Measurements from ENCODE around the gene NPTN.

NPTN gene

DNA sequence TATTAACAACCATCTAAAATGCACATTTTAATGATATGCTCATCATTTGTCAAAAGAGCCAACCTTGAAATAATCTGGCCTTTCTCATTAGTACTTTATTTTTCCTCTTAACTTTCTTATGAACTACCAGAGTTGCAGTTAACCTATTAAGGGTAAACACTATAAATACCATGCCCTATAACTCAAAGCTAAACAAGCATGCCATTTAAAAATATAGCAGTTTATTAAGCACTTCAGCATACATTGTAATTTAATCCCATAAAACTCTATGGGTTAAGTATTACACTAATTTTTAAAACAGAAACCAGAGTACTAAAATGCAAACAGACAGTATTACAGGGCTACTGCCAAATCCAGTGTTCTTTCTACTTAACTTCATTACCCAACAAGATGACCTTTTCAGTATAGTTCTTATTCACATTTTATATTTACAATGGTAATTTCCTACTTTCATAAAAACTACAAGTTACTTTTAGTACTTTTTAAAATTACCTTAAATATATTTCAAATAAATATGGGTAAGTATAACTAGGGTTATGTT is 11.8 kb downstream of the NPTN start:
- Histone ChIP-seq H3K9ac (ENCODE audit: insufficient read length, low read depth) (no peak overlapping the region), H3K9me3 (ENCODE audit: insufficient read depth, low read length) (no peaks in the 10 kb centered on the region), H3K4me1 (ENCODE audit: insufficient read depth, insufficient read length) (no peaks in the 10 kb centered on the region), H3K36me3 (ENCODE audit: insufficient read depth, insufficient read length, low read length) (peaks cover 6% of the 10 kb centered on the region), H3K4me3 (ENCODE audit: insufficient read length, low read depth) (no peak overlapping the region), H3K27me3 (ENCODE audit: insufficient read depth, insufficient read length) (no peaks in the 10 kb centered on the region)
- no peak for TF ChIP-seq ZNF274 (IDR thresholded peaks at IDR 0.05; ENCODE audit: low read depth, low read length)
- TF ChIP-seq SUZ12 (IDR thresholded peaks at IDR 0.05; ENCODE audit: extremely low read depth, insufficient read depth, insufficient read length) = no peak
- TF ChIP-seq YY1 (IDR thresholded peaks at IDR 0.05; ENCODE audit: insufficient read depth, insufficient read length) = no peak
- no peak for DNase-seq (ENCODE audit: low read depth, low spot score)

DNA sequence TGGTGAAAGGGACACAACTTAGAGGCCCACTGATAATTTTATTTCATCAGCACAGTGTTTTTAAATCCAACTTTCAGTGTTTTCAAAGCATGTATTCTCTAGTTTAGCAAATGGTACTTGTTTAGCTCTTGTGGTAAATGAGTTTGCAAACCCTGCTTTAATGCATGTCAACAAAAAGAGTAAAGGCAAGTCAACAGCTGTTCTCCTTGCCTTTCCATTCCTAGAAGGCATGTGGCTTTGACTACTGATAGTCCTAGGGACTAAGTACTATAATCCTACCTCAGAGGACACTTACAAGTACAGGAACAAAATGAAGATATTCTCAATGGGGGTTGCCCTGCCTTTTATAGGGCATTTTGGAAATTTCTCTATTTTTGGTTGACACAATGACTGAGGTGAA is 13.1 kb downstream of the NPTN start:
- TF ChIP-seq SUZ12 (IDR thresholded peaks at IDR 0.05; ENCODE audit: extremely low read depth, insufficient read depth, insufficient read length) = no peak
- TF ChIP-seq YY1 (IDR thresholded peaks at IDR 0.05; ENCODE audit: insufficient read depth, insufficient read length) = no peak
- no peak for DNase-seq (ENCODE audit: low read depth, low spot score)
- H3K9ac ChIP-seq (ENCODE audit: insufficient read length, low read depth) = no peak overlapping the region
- H3K36me3 ChIP-seq (ENCODE audit: insufficient read depth, insufficient read length, low read length) = peaks cover 6% of the 10 kb centered on the region
- H3K4me3 ChIP-seq (ENCODE audit: insufficient read length, low read depth) = no peak overlapping the region
- no peaks in the 10 kb centered on the region for H3K4me1 ChIP-seq (ENCODE audit: insufficient read depth, insufficient read length)
- no peaks in the 10 kb centered on the region for H3K27me3 ChIP-seq (ENCODE audit: insufficient read depth, insufficient read length)
- no peaks in the 10 kb centered on the region for H3K9me3 ChIP-seq (ENCODE audit: insufficient read depth, low read length)

DNA sequence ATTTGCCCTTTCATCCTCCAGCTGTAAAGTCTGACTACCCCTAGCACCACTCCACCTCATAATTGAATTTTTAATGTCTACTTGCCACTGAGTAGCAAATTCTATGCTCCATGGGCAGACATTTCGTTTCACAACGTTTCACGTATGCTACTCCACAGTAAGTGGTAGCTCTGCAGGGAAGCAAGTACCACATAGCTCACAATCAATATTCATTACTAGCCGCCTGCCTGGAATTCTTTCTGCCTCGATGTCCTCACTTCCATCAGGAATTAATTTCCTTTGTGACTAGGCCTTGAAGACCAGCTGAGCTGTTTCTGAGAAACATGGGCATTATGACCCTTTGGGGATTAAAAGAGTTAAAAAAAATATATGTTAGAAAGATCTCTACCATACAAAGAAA is 15.3 kb downstream of the NPTN start:
- TF ChIP-seq ZNF274 (IDR thresholded peaks at IDR 0.05; ENCODE audit: low read depth, low read length) (no peak), SUZ12 (IDR thresholded peaks at IDR 0.05; ENCODE audit: extremely low read depth, insufficient read depth, insufficient read length) (no peak), YY1 (IDR thresholded peaks at IDR 0.05; ENCODE audit: insufficient read depth, insufficient read length) (no peak)
- no peaks in the 10 kb centered on the region for H3K4me1 ChIP-seq (ENCODE audit: insufficient read depth, insufficient read length)
- DNase-seq (ENCODE audit: low read depth, low spot score) = no peak
- peaks cover 6% of the 10 kb centered on the region for H3K36me3 ChIP-seq (ENCODE audit: insufficient read depth, insufficient read length, low read length)
- no peaks in the 10 kb centered on the region for H3K27me3 ChIP-seq (ENCODE audit: insufficient read depth, insufficient read length)
- H3K4me3 ChIP-seq (ENCODE audit: insufficient read length, low read depth) = no peak overlapping the region
- no peaks in the 10 kb centered on the region for H3K9me3 ChIP-seq (ENCODE audit: insufficient read depth, low read length)
- H3K9ac ChIP-seq (ENCODE audit: insufficient read length, low read depth) = no peak overlapping the region

DNA sequence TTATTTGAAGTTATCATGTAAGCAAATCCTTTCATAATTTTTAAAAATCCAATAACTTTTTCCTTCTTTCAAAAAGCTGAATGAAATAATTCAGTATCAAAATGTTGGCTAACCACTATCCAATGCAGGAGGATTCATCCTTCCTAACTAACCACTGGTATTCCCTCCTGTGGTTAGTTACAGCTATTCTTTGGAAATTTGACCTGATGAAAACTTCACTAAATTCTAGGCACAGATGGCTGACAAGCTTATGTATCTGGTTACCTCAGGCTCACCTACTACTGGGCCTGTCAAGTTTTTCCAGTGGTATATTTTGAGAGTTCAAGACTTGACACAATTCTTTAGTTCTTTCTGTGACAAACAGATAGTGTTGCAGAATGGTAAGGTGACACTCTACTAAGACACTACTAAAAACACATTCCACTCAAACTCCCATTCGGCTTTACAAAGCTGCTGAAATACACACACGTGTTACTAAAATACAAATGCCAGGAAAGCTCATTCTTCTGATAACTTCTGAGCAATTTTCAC is 15.8 kb downstream of the NPTN start:
- no peak overlapping the region for H3K9ac ChIP-seq (ENCODE audit: insufficient read length, low read depth)
- H3K9me3 ChIP-seq (ENCODE audit: insufficient read depth, low read length) = no peaks in the 10 kb centered on the region
- no peak for DNase-seq (ENCODE audit: low read depth, low spot score)
- no peak overlapping the region for H3K4me3 ChIP-seq (ENCODE audit: insufficient read length, low read depth)
- peaks cover 6% of the 10 kb centered on the region for H3K36me3 ChIP-seq (ENCODE audit: insufficient read depth, insufficient read length, low read length)
- H3K27me3 ChIP-seq (ENCODE audit: insufficient read depth, insufficient read length) = no peaks in the 10 kb centered on the region
- no peaks in the 10 kb centered on the region for H3K4me1 ChIP-seq (ENCODE audit: insufficient read depth, insufficient read length)
- TF ChIP-seq YY1 (IDR thresholded peaks at IDR 0.05; ENCODE audit: insufficient read depth, insufficient read length) (no peak), SUZ12 (IDR thresholded peaks at IDR 0.05; ENCODE audit: extremely low read depth, insufficient read depth, insufficient read length) (no peak), ZNF274 (IDR thresholded peaks at IDR 0.05; ENCODE audit: low read depth, low read length) (no peak)

DNA sequence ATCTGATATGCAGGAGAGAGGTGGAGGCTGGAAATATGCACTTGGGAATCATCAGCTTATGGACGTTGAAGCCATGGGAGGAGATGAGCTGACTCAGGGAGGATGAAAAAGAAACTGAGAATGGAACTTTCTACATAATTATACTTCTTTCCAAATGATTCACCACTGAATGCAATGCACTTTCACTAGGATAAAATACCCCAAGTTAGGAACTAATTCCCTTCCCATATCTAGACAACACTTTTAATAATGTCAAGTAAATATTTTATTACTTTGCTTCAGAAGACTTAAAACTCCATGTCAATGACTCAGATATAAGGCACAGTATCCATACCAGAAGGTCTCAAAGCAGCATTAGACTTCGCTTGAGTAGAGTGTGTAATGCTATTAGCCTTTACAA is 24.2 kb downstream of the NPTN start:
- Histone ChIP-seq H3K9me3 (ENCODE audit: insufficient read depth, low read length) (no peaks in the 10 kb centered on the region), H3K4me3 (ENCODE audit: insufficient read length, low read depth) (no peak overlapping the region), H3K4me1 (ENCODE audit: insufficient read depth, insufficient read length) (no peaks in the 10 kb centered on the region), H3K27me3 (ENCODE audit: insufficient read depth, insufficient read length) (no peaks in the 10 kb centered on the region), H3K9ac (ENCODE audit: insufficient read length, low read depth) (no peak overlapping the region), H3K36me3 (ENCODE audit: insufficient read depth, insufficient read length, low read length) (peaks cover 3% of the 10 kb centered on the region)
- TF ChIP-seq YY1 (IDR thresholded peaks at IDR 0.05; ENCODE audit: insufficient read depth, insufficient read length) (no peak), ZNF274 (IDR thresholded peaks at IDR 0.05; ENCODE audit: low read depth, low read length) (no peak), SUZ12 (IDR thresholded peaks at IDR 0.05; ENCODE audit: extremely low read depth, insufficient read depth, insufficient read length) (no peak)
- no peak for DNase-seq (ENCODE audit: low read depth, low spot score)

DNA sequence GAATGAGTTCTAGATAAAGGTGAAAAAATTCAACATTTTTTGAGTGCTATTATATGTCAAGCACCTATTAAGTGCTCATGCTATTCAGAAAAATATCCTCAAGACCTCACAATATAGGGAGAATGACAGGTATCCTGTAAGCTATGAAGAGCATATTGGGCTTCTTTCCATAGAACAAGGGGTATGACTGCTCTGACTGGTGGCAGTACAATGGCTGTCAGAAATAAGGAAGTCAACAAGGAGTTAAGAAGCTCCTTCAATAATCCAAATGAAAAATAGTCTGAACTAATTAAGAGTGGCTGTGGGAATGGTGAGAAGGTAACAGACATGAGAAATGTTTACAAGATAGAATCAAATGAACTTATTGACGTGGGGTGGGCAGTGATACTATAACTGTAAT is 24.7 kb downstream of the NPTN start:
- H3K9ac ChIP-seq (ENCODE audit: insufficient read length, low read depth) = no peak overlapping the region

DNA sequence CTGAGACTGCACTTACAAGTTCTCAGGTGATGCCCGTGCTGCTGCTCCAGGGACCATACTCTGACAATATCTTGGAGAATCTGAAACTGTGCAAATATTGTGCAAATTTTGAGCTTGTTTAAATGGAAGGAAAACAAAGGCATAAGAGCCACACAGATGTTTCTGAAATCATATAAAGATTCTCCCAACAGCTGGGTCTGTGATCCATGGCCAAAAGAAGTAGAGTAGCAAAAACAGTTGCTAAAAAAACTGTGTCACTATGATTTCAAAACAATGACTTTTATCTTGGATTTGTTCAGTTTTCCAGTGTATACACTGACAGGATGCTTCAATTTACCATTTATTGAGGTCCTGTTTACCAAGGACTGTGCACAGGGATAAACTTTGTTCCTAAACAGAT is 25.3 kb downstream of the NPTN start:
- TF ChIP-seq YY1 (IDR thresholded peaks at IDR 0.05; ENCODE audit: insufficient read depth, insufficient read length) = no peak
- no peak for TF ChIP-seq ZNF274 (IDR thresholded peaks at IDR 0.05; ENCODE audit: low read depth, low read length)
- no peak for TF ChIP-seq SUZ12 (IDR thresholded peaks at IDR 0.05; ENCODE audit: extremely low read depth, insufficient read depth, insufficient read length)
- Histone ChIP-seq H3K9me3 (ENCODE audit: insufficient read depth, low read length) (no peaks in the 10 kb centered on the region), H3K36me3 (ENCODE audit: insufficient read depth, insufficient read length, low read length) (peaks cover 3% of the 10 kb centered on the region), H3K27me3 (ENCODE audit: insufficient read depth, insufficient read length) (no peaks in the 10 kb centered on the region), H3K4me3 (ENCODE audit: insufficient read length, low read depth) (no peak overlapping the region), H3K4me1 (ENCODE audit: insufficient read depth, insufficient read length) (no peaks in the 10 kb centered on the region), H3K9ac (ENCODE audit: insufficient read length, low read depth) (no peak overlapping the region)
- no peak for DNase-seq (ENCODE audit: low read depth, low spot score)

More for the DNA sequence above, 24.7 kb downstream of the NPTN start:
- Histone ChIP-seq H3K4me1 (ENCODE audit: insufficient read depth, insufficient read length) (no peaks in the 10 kb centered on the region), H3K36me3 (ENCODE audit: insufficient read depth, insufficient read length, low read length) (peaks cover 3% of the 10 kb centered on the region), H3K27me3 (ENCODE audit: insufficient read depth, insufficient read length) (no peaks in the 10 kb centered on the region), H3K4me3 (ENCODE audit: insufficient read length, low read depth) (no peak overlapping the region), H3K9me3 (ENCODE audit: insufficient read depth, low read length) (no peaks in the 10 kb centered on the region)
- TF ChIP-seq ZNF274 (IDR thresholded peaks at IDR 0.05; ENCODE audit: low read depth, low read length) (no peak), YY1 (IDR thresholded peaks at IDR 0.05; ENCODE audit: insufficient read depth, insufficient read length) (no peak)
- DNase-seq (ENCODE audit: low read depth, low spot score) = no peak
